IPS-18c (cell line): ENCODE data around the gene SYT1.
"Not testable (repeated sequence)": the region's sequence is repeated elsewhere in the genome, so short reads cannot be mapped to it uniquely, and the experiment has no call there.

Experiments used
- H3K4me3 ChIP-seq: 2 replicates; pipeline ENCODE4 v1.7.0; 2013; ENCODE audit warnings: low read depth, mild to moderate bottlenecking, low read length, moderate library complexity; ENCODE audit not compliant: insufficient read depth
- H3K9me3 ChIP-seq: one replicate; pipeline ENCODE4 v1.6.1; 2013; ENCODE audit warnings: mild to moderate bottlenecking, low read length, moderate library complexity; ENCODE audit not compliant: control insufficient read depth, insufficient read depth

SYT1 gene

GRCh38 chr12:79200176-79200575 is 335.6 kb downstream of the SYT1 start:
- H3K9me3 ChIP-seq, result no peaks in the 10 kb centered on the region
- H3K4me3 ChIP-seq, result no peak overlapping the region

- no peaks in the 10 kb centered on the region for H3K9me3 ChIP-seq
- no peak overlapping the region for H3K4me3 ChIP-seq
These were observed 338.6 kb downstream of the SYT1 start for GRCh38 chr12:79203058-79203647.

GRCh38 chr12:79206871-79207270 is 342.3 kb downstream of the SYT1 start:
- no peak overlapping the region for H3K4me3 ChIP-seq
- H3K9me3 ChIP-seq, result no peaks in the 10 kb centered on the region

- H3K4me3 ChIP-seq, H3K9me3 ChIP-seq: not testable (repeated sequence)
These were observed 345.8 kb downstream of the SYT1 start for GRCh38 chr12:79210403-79210802.

- Histone ChIP-seq H3K9me3 (no peaks in the 10 kb centered on the region), H3K4me3 (no peak overlapping the region)
These were observed 352.7 kb downstream of the SYT1 start for GRCh38 chr12:79217306-79217705.

- Histone ChIP-seq H3K9me3 (no peaks in the 10 kb centered on the region), H3K4me3 (no peak overlapping the region)
These were observed 358.6 kb downstream of the SYT1 start for GRCh38 chr12:79223210-79223609.

GRCh38 chr12:79223761-79224160 is 359.2 kb downstream of the SYT1 start:
- no peak overlapping the region for H3K4me3 ChIP-seq
- no peaks in the 10 kb centered on the region for H3K9me3 ChIP-seq

GRCh38 chr12:79227091-79227490 is 362.5 kb downstream of the SYT1 start:
- Histone ChIP-seq H3K9me3 (no peaks in the 10 kb centered on the region), H3K4me3 (no peak overlapping the region)

GRCh38 chr12:79227646-79228045 is 363.1 kb downstream of the SYT1 start:
- Histone ChIP-seq H3K9me3 (no peaks in the 10 kb centered on the region), H3K4me3 (no peak overlapping the region)

GRCh38 chr12:79233341-79233781 is 368.8 kb downstream of the SYT1 start:
- no peak overlapping the region for H3K4me3 ChIP-seq

GRCh38 chr12:79236920-79237319 is 372.3 kb downstream of the SYT1 start:
- H3K4me3 ChIP-seq, result no peak overlapping the region
- no peaks in the 10 kb centered on the region for H3K9me3 ChIP-seq

More at GRCh38 chr12:79233341-79233781, 368.8 kb downstream of the SYT1 start:
- H3K9me3 ChIP-seq, result no peaks in the 10 kb centered on the region

GRCh38 chr12:79238246-79238645 is 373.7 kb downstream of the SYT1 start:
- H3K4me3 ChIP-seq, result no peak overlapping the region
- no peaks in the 10 kb centered on the region for H3K9me3 ChIP-seq

- no peaks in the 10 kb centered on the region for H3K9me3 ChIP-seq
- H3K4me3 ChIP-seq, result no peak overlapping the region
These were observed 382.9 kb downstream of the SYT1 start for GRCh38 chr12:79247494-79247893.

GRCh38 chr12:79250186-79250585 is 385.6 kb downstream of the SYT1 start:
- Histone ChIP-seq H3K9me3 (no peaks in the 10 kb centered on the region), H3K4me3 (no peak overlapping the region)

GRCh38 chr12:79250960-79251755 is 386.6 kb downstream of the SYT1 start:
- Histone ChIP-seq H3K9me3 (no peaks in the 10 kb centered on the region), H3K4me3 (no peak overlapping the region)

- H3K9me3 ChIP-seq, result no peaks in the 10 kb centered on the region
- no peak overlapping the region for H3K4me3 ChIP-seq
These were observed 387.9 kb downstream of the SYT1 start for GRCh38 chr12:79252358-79253075.

GRCh38 chr12:79255288-79255687 is 390.7 kb downstream of the SYT1 start:
- Histone ChIP-seq H3K4me3 (no peak overlapping the region), H3K9me3 (no peaks in the 10 kb centered on the region)

GRCh38 chr12:79260923-79261322 is 396.3 kb downstream of the SYT1 start:
- no peak overlapping the region for H3K4me3 ChIP-seq
- H3K9me3 ChIP-seq, result no peaks in the 10 kb centered on the region
